Hindlimb muscle (tissue), 1 donor: ENCODE measurements around the gene RHOB. TPM values are rescaled to one million over a fixed set of nuclear protein-coding genes. Genes with fewer than 3 reads are reported as not detected.
"Not testable (repeated sequence)": the region's sequence is repeated elsewhere in the genome, so short reads cannot be mapped to it uniquely, and the experiment has no call there.

ENCODE experiments used
- DNase-seq: peaks from one replicate; pipeline ENCODE4 v3.0.0-alpha.2; 2013
- polyA plus RNA-seq: library from polyadenylated mRNA; unstranded; fragments of 120-200 nt; gene quantifications from one replicate; pipeline ENCODE4 v1.2.1, GENCODE V29; 2013; ENCODE audit not compliant: insufficient read length

Gene RHOB
- polyA plus RNA-seq, 1 donor, result 132 TPM

- DNase-seq, result peak; percentile 70
Measured at GRCh38 chr2:20422402-20423271, 24.2 kb upstream of the RHOB start.

GRCh38 chr2:20423359-20423758, 23.5 kb upstream of the RHOB start:
- no peak for DNase-seq

GRCh38 chr2:20423847-20424246, 23.0 kb upstream of the RHOB start:
- no peak for DNase-seq

DNA sequence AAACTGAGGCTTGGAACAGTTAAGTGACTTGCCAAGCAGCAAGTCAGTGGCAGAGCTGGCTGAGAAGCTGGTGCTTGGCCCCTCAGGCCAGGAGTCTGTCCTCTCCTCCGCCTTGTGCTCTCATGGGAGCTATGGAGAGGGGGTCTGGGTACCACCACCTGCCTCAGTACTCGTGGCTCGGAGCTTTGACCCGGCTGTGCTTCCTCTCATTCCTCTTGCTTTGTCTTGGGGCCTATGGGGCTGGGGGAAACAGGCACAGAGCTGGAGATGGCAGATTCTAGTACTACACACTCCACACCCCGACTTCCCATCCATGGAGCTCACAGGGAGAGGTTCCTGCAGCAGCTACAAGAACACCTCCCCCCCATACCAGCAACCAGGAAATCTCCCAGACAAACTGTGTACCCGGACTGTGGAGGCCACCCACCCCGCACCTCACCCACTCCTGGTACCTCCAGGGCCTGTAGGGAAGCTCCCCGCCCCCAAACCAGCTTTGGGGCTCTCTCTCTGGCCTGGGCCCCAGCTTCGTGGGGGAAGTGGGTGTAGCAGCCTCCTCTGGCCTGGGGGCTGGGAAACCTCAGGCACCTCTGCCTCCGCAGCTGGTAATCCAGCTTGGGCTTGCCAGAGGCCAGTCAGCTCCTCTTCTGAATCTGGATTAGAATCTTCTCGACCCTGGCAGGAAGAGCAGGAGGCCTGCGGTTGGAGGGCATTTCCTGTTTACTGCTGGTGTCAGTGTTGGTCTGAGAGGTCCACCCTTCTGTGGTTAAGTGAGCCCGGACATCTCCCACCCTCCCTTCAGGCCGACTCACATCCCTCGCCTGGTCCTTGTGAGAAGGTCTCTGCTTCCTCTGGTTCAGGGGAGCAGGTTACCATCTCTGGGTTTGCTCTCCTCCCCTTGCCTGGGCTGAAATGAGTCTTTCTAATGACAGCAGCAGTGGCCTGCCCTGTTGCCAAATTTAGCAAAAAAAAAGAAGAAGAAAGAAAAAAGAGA, 22.3 kb upstream of the RHOB start:
- DNase-seq, result no peak

- DNase-seq, result no peak
Measured at GRCh38 chr2:20425371-20425881, 21.4 kb upstream of the RHOB start.

- DNase-seq, result no peak
Measured at GRCh38 chr2:20425884-20426283, 21.0 kb upstream of the RHOB start.

DNA sequence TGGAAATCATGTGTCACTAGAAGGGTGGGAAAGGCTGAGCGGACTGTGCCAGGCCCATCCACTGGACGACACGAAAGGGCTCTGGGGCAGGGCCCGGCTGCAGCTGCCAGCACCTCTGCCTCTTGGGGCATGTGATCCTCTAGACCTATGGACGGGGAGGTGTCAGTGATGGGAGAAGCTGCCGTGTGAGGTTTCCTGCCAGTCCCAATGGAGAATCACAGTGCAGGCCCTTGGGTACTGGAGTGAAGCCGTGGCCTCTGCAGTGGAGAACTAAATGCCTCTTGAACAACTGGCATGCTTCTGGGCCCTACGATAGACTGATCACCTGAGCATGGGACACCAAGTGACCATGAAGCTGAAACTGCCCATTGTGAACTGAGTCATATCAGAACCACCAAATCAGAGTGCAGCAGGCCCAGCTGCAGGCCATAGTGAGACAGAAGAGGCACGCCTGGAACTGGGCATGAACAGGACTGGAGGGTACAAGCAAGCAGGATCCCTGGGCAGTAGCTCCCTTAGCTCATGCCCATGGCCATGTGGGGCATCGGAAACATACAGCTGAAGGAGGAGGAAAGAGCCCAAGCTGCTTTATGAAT, 18.8 kb upstream of the RHOB start:
- DNase-seq, result no peak

- DNase-seq, result no peak
Measured at GRCh38 chr2:20428717-20429490, 18.0 kb upstream of the RHOB start.

GRCh38 chr2:20429528-20429927, 17.3 kb upstream of the RHOB start:
- DNase-seq, result no peak

DNA sequence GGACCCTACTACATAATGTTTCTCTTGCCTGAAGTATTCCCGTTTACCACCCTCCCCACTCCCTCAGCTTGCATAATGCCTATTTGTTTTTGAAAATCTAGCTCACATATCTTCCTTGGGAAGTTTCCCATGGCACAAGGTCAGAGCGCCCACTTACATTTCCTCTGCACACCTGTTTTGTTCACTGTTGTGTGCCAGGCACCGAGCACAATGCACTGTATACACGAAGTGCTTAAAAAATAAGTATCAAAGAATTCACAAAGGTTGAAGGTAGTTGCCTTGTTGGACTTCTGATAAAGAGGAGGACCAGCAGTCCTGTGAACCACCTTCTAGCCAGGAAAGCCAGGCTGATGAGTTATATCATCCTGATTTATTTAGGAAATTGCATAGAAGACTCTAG, 16.8 kb upstream of the RHOB start:
- no peak for DNase-seq

DNA sequence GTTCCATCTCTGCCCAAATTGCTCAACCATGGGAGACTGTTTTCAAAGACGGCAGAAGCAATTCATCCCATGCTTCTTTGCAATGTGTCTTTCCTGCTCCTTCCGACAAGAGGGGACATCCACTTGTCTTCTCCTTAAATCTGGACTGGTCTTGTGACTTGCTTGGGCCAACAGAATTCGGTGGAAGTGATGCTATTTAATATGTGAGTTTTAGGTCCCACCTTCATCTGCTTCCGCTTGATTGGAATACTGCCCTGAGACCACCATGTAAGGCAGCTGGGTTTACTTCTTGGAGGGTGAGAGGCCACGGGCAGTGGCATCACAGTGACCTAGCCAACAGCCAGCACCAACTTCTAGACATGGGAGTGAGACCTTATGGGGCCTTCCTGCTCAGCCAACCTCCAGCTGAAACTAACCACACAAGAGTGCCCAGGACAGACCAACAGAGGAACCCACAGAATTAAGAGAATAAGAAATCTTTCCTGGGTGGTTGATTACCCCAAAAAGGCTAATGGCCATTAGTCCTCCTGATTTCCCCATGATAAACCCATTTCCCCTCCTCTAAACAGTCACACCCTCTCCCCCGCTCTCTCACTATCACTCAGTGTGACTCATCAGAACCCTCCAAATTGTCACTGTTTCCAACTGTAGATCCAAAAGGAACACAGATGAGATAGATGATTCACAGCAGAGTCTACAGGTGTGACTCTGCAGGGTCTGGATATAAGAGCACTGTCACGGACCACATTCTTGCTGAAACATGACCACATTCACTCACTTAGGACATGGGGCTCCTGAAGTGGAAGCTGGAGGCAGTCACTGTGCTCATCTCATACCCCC, 16.2 kb upstream of the RHOB start:
- no peak for DNase-seq

DNA sequence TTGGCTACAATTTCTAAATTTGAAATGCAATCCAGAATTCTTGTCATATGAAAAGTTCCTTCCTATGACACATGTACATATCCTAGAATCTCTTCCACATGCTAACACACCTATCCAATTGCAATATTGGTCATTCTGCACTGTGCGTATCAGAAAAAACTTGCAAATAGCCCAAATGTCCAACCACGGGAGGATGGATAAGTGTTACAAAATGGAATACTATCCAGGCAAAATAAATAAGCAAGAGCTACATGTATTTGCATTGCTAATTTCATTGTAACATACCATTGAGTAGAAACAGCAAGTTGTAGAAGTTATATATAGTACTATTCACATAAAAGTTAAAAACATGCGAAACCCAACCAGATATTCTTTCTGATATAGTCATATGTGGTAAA, 15.6 kb upstream of the RHOB start:
- no peak for DNase-seq

GRCh38 chr2:20431772-20432171, 15.1 kb upstream of the RHOB start:
- DNase-seq, result no peak

- DNase-seq, result no peak
Measured at GRCh38 chr2:20432714-20433113, 14.2 kb upstream of the RHOB start.

DNA sequence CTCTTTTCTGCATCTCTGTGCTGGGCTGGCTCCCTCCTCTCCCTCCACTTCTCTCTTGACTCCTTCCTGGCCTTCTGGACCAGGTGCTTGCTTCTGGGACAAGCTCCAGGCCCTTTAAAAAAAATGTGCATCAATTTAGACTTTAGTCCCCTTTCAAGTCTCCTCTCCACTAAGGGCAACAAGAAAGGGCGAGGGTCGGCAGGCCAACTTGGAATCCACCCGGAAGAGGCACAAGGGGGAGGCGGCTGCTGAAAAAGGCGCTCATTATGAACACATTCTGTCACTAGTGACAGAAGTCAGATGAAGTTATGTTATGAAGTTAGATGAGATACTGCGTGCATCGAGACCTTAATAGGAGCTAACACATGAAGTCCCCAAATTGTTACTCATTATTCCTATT, 13.6 kb upstream of the RHOB start:
- DNase-seq, result no peak

- no peak for DNase-seq
Measured at GRCh38 chr2:20433946-20434553, 12.8 kb upstream of the RHOB start.

DNA sequence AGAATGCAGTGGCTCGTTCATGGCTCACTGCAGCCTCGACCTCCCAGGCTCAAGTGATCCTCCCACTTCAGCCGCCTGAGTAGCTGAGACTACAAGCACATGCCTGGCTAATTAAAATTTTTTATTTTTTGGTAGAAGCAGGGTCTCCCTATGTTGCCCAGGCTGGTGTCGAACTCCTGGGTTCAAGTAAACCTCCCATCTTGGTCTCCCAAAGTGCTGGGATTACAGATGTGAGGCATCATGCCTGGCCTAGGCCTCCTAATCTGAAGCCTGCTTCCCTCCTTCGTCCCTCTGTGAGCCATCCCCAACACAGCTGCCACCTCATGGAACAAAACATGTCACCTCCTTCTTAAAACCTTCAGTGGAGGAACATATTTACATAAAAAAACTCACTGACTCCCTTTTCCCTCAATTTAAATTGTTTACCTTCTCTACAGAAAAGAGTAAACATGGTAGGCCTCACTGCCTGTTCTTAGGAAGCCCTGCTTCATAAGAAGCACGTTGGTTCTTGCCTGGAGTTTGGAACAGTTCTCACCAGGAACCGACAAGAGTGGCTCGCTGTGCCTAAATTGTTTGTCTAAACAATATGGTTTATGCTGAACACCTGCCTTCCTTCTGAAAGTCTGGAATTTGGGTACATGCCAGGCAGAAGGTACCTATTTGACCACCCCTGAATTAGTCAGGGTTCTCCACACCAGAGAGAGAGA, 12.1 kb upstream of the RHOB start:
- DNase-seq, result no peak

DNA sequence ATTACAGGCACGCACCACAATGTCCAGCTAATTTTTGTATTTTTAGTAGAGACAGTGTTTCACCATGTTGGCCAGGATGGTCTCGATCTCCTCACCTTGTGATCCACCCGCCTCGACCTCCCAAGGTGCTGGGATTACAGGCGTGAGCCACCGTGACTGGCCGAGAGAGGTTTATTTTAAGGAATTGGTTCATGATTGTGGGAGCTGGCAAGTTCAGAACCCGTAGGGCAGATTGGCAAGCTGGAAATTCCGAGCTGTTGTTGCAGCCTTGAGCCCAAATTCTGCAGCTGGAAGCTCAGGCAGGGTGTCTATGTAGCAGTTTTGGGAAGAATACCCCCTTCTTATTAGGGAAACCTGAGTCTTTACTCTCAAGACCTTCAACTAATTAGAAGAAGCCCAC, 11.4 kb upstream of the RHOB start:
- DNase-seq, result not testable (repeated sequence)

DNA sequence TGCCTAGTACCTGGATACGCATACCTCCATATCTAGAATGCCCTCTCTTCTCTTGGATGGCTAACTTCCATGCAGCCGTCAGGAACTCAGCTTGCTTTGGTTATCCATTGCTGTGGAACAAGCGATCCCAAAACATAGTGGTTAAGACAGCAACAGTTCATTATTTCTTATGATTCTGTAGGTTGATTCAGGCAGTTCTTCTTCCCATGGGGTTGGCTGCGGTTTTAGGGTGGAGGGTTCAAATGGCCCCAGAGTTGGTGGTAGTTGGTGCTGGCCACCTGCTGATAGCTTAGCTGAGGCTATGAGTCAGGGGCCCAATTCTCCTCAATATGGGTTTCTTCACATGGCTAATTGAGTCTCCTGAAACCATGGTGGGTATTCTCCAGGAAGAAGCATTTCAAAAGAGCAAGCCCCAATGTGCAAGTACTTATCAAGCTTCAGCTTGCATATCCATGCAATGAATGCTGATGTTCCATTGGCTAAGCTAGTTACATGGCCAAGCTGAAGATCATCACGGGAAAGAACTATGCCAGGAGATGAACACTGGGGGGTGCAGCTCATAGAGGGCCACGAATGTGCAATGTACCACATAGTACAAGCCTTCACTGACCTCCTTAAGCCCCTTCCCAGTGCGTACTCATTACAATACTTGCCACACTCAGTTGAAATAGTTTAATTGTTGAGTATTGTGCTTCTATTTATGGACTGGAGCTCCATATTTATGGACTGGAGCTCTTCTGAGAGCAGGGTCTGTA, 10.0 kb upstream of the RHOB start:
- no peak for DNase-seq
